H1 (cell line): Measurements from ENCODE around the gene PRAME. TPM values are rescaled to one million over a fixed set of nuclear protein-coding genes. Genes with fewer than 3 reads are reported as not detected.
A peak's percentile ranks its signal among the peaks of the same experiment; 100 is the strongest.

ENCODE experiments used
- CTCF ChIA-PET: fragments of 300-600 bp; sonication (Branson Sonifier 250); formaldehyde crosslinking; loops from one replicate; lab custom pipeline; 2021; ENCODE audit not compliant: partially characterized antibody; lab: Charles Lee
- POLR2A ChIA-PET: fragments of 300-600 bp; sonication (Branson Sonifier 250); formaldehyde crosslinking; loops from one replicate; lab custom pipeline; 2021; ENCODE audit warnings: inconsistent platforms; ENCODE audit not compliant: partially characterized antibody; lab: Charles Lee
- DNase-seq, 2 experiments: peaks; one replicate each; pipeline versions ENCODE4 v3.0.0 to v3.0.0-alpha.2; 2010 to 2022; ENCODE audit warnings: low spot score in 2 of 2, low read depth in 1 of 2, mixed read lengths in 1 of 2
- FAIRE-seq: peaks from 2 replicates; lab custom pipeline; 2011; peaks lifted over from hg19 to GRCh38; lab: Jason Lieb, UNC
- H2AFZ ChIP-seq: 2 replicates; pipeline ENCODE4 v1.8.1; 2012; ENCODE audit warnings: low read length, inconsistent platforms
- H2AK5ac ChIP-seq: 2 replicates; pipeline ENCODE4 v1.6.1; 2013; ENCODE audit warnings: low read depth, low read length
- H2BK120ac ChIP-seq: replicated peaks from 2 replicates; pipeline ENCODE3; 2013; ENCODE audit warnings: low read depth, low read length, inconsistent platforms
- H2BK12ac ChIP-seq: 2 replicates; pipeline ENCODE4 v1.6.1; 2013; ENCODE audit warnings: low read depth, low read length
- H2BK15ac ChIP-seq: 2 replicates; pipeline ENCODE4 v1.6.1; 2013; ENCODE audit warnings: low read length
- H2BK20ac ChIP-seq: 2 replicates; pipeline ENCODE4 v1.6.1; 2013; ENCODE audit warnings: low read length
- H2BK5ac ChIP-seq: 2 replicates; pipeline ENCODE4 v1.6.1; 2013; ENCODE audit warnings: low read depth, low read length
- H3K14ac ChIP-seq: 2 replicates; pipeline ENCODE4 v1.6.1; 2013; ENCODE audit warnings: inconsistent platforms; ENCODE audit not compliant: insufficient read length
- H3K18ac ChIP-seq: 2 replicates; pipeline ENCODE4 v1.6.1; 2013; ENCODE audit warnings: low read length; ENCODE audit errors: extremely low read depth
- H3K23ac ChIP-seq: 2 replicates; pipeline ENCODE4 v1.6.1; 2013; ENCODE audit warnings: inconsistent platforms; ENCODE audit not compliant: insufficient read length
- H3K23me2 ChIP-seq: 2 replicates; pipeline ENCODE4 v1.6.1; 2013; ENCODE audit warnings: low read depth, low read length
- H3K27ac ChIP-seq: 2 replicates; pipeline ENCODE4 v1.6.1; 2011; ENCODE audit warnings: low read depth, low read length, inconsistent platforms
- H3K27me3 ChIP-seq, 4 experiments: replicated peaks in 1 of 4; 1 replicate in 1 of 4; 2 replicates in 3 of 4; pipeline versions ENCODE4 v1.6.1 to v1.8.1; 2011 to 2013; ENCODE audit warnings: low read length in 3 of 4, mild to moderate bottlenecking in 3 of 4, inconsistent platforms in 2 of 4, mixed read lengths in 2 of 4, moderate library complexity in 1 of 4; ENCODE audit not compliant: control insufficient read depth in 3 of 4, insufficient read depth in 3 of 4; ENCODE audit errors: extremely low read depth in 1 of 4
- H3K36me3 ChIP-seq, 4 experiments: 2 replicates each; pipeline versions ENCODE4 v1.6.1 to v1.8.1; 2011 to 2013; ENCODE audit warnings: mild to moderate bottlenecking in 4 of 4, low read length in 3 of 4, moderate library complexity in 2 of 4, control low read depth in 1 of 4, inconsistent platforms in 1 of 4; ENCODE audit not compliant: insufficient read depth in 4 of 4, control insufficient read depth in 2 of 4
- H3K4ac ChIP-seq: replicated peaks from 2 replicates; pipeline ENCODE3; 2013; ENCODE audit warnings: low read length, low read depth, mixed read lengths, inconsistent platforms; ENCODE audit not compliant: insufficient read length
- H3K4me1 ChIP-seq, 4 experiments: replicated peaks in 1 of 4; 1 replicate in 1 of 4; 2 replicates in 3 of 4; pipeline versions ENCODE4 v1.6.1 to v1.8.1; 2011 to 2013; ENCODE audit warnings: low read length in 3 of 4, inconsistent platforms in 2 of 4, mixed read lengths in 1 of 4; ENCODE audit not compliant: insufficient read depth in 4 of 4, control insufficient read depth in 3 of 4
- H3K4me2 ChIP-seq, 2 experiments: 2 replicates each; pipeline versions ENCODE4 v1.6.1 to v1.8.1; 2011 to 2013; ENCODE audit warnings: low read depth in 2 of 2, low read length in 2 of 2, control low read depth in 1 of 2, inconsistent platforms in 1 of 2, mild to moderate bottlenecking in 1 of 2; ENCODE audit not compliant: insufficient read depth in 1 of 2
- H3K4me3 ChIP-seq, 4 experiments: fragments of 200-600, 300-600 bp in 1 of 4; sonication (generic), shearing (Covaris generic), sonication (Bioruptor Twin) in 1 of 4; 2 replicates each; pipeline versions ENCODE4 v1.5.1 to v1.8.1; 2011 to 2016; ENCODE audit warnings: low read length in 4 of 4, low read depth in 3 of 4, control low read depth in 2 of 4, inconsistent platforms in 2 of 4, mild to moderate bottlenecking in 2 of 4, mixed read lengths in 1 of 4, moderate library complexity in 1 of 4; ENCODE audit not compliant: insufficient read depth in 2 of 4; ENCODE audit errors: extremely low read depth in 1 of 4
- H3K56ac ChIP-seq: replicated peaks from 2 replicates; pipeline ENCODE3; 2013; ENCODE audit warnings: low read depth, mild to moderate bottlenecking, mixed read lengths, low read length, inconsistent platforms; ENCODE audit not compliant: insufficient read length
- H3K79me1 ChIP-seq: 2 replicates; pipeline ENCODE4 v1.6.1; 2013; ENCODE audit warnings: low read depth, low read length, control low read depth
- H3K79me2 ChIP-seq, 2 experiments: 2 replicates each; pipeline versions ENCODE4 v1.6.1 to v1.8.1; 2012 to 2013; ENCODE audit warnings: low read length in 2 of 2, mild to moderate bottlenecking in 2 of 2, inconsistent platforms in 1 of 2; ENCODE audit not compliant: insufficient read depth in 2 of 2, control insufficient read depth in 1 of 2
- H3K9ac ChIP-seq, 4 experiments: replicated peaks in 1 of 4; 1 replicate in 1 of 4; 2 replicates in 3 of 4; pipeline versions ENCODE4 v1.6.1 to v1.8.1; 2011 to 2013; ENCODE audit warnings: low read depth in 3 of 4, low read length in 3 of 4, control low read depth in 2 of 4, mild to moderate bottlenecking in 2 of 4, moderate library complexity in 2 of 4, inconsistent platforms in 1 of 4; ENCODE audit errors: extremely low read depth in 1 of 4
- H3K9me3 ChIP-seq, 2 experiments: 2 replicates each; pipeline versions ENCODE4 v1.6.1 to v1.8.1; 2012 to 2013; ENCODE audit warnings: mild to moderate bottlenecking in 2 of 2, moderate library complexity in 2 of 2, control low read depth in 1 of 2, inconsistent platforms in 1 of 2, low read depth in 1 of 2, low read length in 1 of 2, mixed read lengths in 1 of 2; ENCODE audit not compliant: insufficient read depth in 2 of 2
- H4K20me1 ChIP-seq, 2 experiments: replicated peaks in 1 of 2; 2 replicates each; pipeline versions ENCODE3 to v1.8.1; 2011 to 2013; ENCODE audit warnings: inconsistent platforms in 2 of 2, low read length in 2 of 2, mild to moderate bottlenecking in 1 of 2; ENCODE audit not compliant: insufficient read depth in 2 of 2, control insufficient read depth in 1 of 2
- H4K5ac ChIP-seq: 2 replicates; pipeline ENCODE4 v1.6.1; 2013; ENCODE audit warnings: low read length, low read depth, mixed read lengths, inconsistent platforms; ENCODE audit not compliant: insufficient read length
- H4K8ac ChIP-seq: 2 replicates; pipeline ENCODE4 v1.8.0; 2013; ENCODE audit warnings: mild to moderate bottlenecking, moderate library complexity, low read length, inconsistent platforms; ENCODE audit not compliant: insufficient read depth; ENCODE audit errors: extremely low read depth
- H4K91ac ChIP-seq: replicated peaks from 2 replicates; pipeline ENCODE3; 2013; ENCODE audit warnings: low read length, mixed read lengths, inconsistent platforms; ENCODE audit not compliant: insufficient read length
- CTCF ChIP-seq, 3 experiments: IDR thresholded peaks; 1 replicate in 2 of 3; 2 replicates in 1 of 3; pipeline versions ENCODE4 v1.5.1 to v1.6.1; 2011; ENCODE audit warnings: low read length in 3 of 3, mild to moderate bottlenecking in 3 of 3, inconsistent platforms in 2 of 3, low read depth in 1 of 3, moderate library complexity in 1 of 3; ENCODE audit not compliant: insufficient read depth in 1 of 3; ENCODE audit errors: control extremely low read depth in 1 of 3
- POLR2AphosphoS5 ChIP-seq: IDR thresholded peaks from 2 replicates; pipeline ENCODE4 v1.6.1; 2011; ENCODE audit warnings: low read depth, low read length
- RAD21 ChIP-seq, 2 experiments: IDR thresholded peaks in 1 of 2; conservative IDR thresholded peaks in 1 of 2; 2 replicates each; pipeline ENCODE4 v1.6.1; 2011; ENCODE audit warnings: low read depth in 2 of 2, low read length in 2 of 2, improper control_type of control experiment in 1 of 2, inconsistent platforms in 1 of 2, mild to moderate bottlenecking in 1 of 2, moderate library complexity in 1 of 2
- WGBS, 2 experiments: shearing (Covaris generic) in 1 of 2; methylation state at CpG; one replicate each; pipeline versions ENCODE4 v1.1.6 to v1.1.7; 2013 to 2015; ENCODE audit warnings: low lambda C conversion rate in 2 of 2, mixed read lengths in 2 of 2, inconsistent platforms in 1 of 2, low coverage in 1 of 2, missing lambda C conversion rate in 1 of 2; ENCODE audit not compliant: insufficient replicate concordance in 2 of 2, insufficient coverage in 1 of 2, insufficient read length in 1 of 2; ENCODE audit errors: extremely low coverage in 1 of 2, missing lambda C conversion rate in 1 of 2; 5-methylcytosine and 5-hydroxymethylcytosine counted together
- polyA plus RNA-seq, 7 experiments: library from polyadenylated mRNA; depleted of rRNA in 3 of 7; stranded (reverse) in 5 of 7; unstranded in 2 of 7; fragments of >200 nt in 5 of 7; fragments of 200-250 nt in 2 of 7; gene quantifications; 1 replicate in 5 of 7; 2 replicates in 1 of 7; 4 replicates in 1 of 7; pipeline versions ENCODE4 v1.2.1 to v1.2.3, GENCODE V29; 2011 to 2013; ENCODE audit warnings: missing spikeins in 2 of 7, mixed read lengths in 2 of 7
- total RNA-seq: library from RNA; stranded (reverse); fragmentation: NEBNext Ultra II Directional; extraction: Animal tissue kit (Norgen Biotek cat#: 25700); gene quantifications from 2 replicates; pipeline ENCODE4 v1.2.1, GENCODE V29; 2021

The PRAME gene
- total and polyA plus RNA-seq, 2 of the 8 experiments (the other 6 are each of a cell fraction or from before 2014, with no cell fraction given), result 0.15 to 1.1 TPM

- Histone ChIP-seq H3K4me2 (no peak overlapping the region), H3K23ac (no peak overlapping the region), H3K18ac (no peak overlapping the region), H4K8ac (no peak overlapping the region), H3K23me2 (no peaks in the 10 kb centered on the region)
- ChIA-PET CTCF (interaction anchor here (0.8 kb wide), 1 partner anchor 88 kb away, joined by 3 read pairs; no protein-coding TSS in a partner anchor), POLR2A (no interaction called here)
- WGBS, 2 experiments, result 53% methylated on average over 4 of the region's 4 CpGs; no CpG with 5 or more reads in 1 of the 2 experiments
- no peak for TF ChIP-seq POLR2AphosphoS5
- peak; percentile 31 to 61 (median 51) for TF ChIP-seq CTCF (IDR thresholded peaks at IDR 0.05; ENCODE audit: control extremely low read depth in 1 of 3, insufficient read depth in 1 of 3, low read depth in 1 of 3, low read length in 3 of 3)
- TF ChIP-seq RAD21 (IDR thresholded peaks at IDR 0.05 in 1 of 2, conservative IDR thresholded peaks at IDR 0.05 in 1 of 2; ENCODE audit: low read depth in 2 of 2, low read length in 2 of 2), result peak; percentile 76 to 81
- TF ChIP-seq, all 59 proteins: peak for 2
- Histone ChIP-seq H3K9ac (no peak overlapping the region), H2BK15ac (no peak overlapping the region), H2BK120ac (no peak overlapping the region), H4K20me1 (peaks cover 0 to 1% of the 10 kb centered on the region in 2 experiments), H2AK5ac (no peak overlapping the region), H2BK20ac (no peak overlapping the region), H3K4me3 (no peak overlapping the region), H4K91ac (no peak overlapping the region), H3K4ac (no peak overlapping the region), H4K5ac (no peak overlapping the region), H3K27me3 (peaks cover 23 to 61% (median 38%) of the 10 kb centered on the region in 4 experiments; a peak in 6 of 7 replicates), H3K79me1 (no peaks in the 10 kb centered on the region), H3K79me2 (no peaks in the 10 kb centered on the region), H3K4me1 (no peaks in the 10 kb centered on the region), H3K14ac (no peak overlapping the region), H2BK12ac (no peak overlapping the region), H3K27ac (no peak overlapping the region), H3K56ac (no peak overlapping the region), H2AFZ (no peak overlapping the region), H3K9me3 (peaks cover 22 to 56% of the 10 kb centered on the region in 2 experiments; a peak in 3 of 4 replicates), H3K36me3 (no peaks in the 10 kb centered on the region), H2BK5ac (no peak overlapping the region)
- no peak for FAIRE-seq
- DNase-seq, result no peak
These were observed 6.4 kb downstream of the PRAME start for GRCh38 chr22:22552630-22553029.
